ENCODE measurements around the gene XPA.

The XPA gene

DNA sequence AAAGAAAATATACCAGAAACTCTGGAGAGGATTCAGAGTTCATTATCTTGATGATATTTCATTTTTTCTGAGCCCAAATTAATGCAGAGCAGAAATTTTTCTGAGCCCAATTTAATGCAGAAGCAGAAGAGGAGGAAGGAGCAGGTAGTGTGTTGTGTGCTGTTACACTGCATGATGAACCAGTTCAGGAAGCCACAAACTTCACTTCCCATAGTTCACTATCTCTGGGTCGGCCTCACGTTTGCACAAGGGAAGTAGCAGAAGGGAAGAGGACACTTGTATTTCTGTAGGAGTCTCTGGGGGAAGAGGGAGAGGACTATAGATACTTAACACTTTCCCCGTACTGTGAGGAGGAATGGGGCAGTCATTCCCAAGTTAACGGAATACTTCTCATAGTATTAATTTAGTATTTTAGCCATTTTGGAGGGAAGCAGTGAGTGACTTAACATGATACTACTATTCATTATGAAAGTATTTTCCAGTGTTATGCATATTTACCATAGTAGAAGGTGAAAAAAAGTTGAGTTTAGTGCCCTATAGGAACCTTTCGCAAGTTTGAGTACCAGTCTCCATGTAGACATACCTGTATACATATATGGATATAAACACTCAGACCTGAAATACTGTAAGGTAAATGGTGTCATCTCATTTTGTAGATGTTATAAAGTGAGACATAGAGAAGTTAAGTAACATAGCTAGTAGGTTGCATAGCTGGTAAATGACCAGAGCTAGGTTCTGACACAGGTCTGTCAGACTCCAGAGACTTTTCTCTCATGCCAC, 30.0 kb downstream of the XPA start:
- Histone ChIP-seq H3K4me3 (replicated peaks; ENCODE audit: low read depth, low read length) (no peak overlapping the region), H3K36me3 (ENCODE audit: control insufficient read depth, insufficient read depth, low read length) (peaks cover 18% of the 10 kb centered on the region), H3K27me3 (replicated peaks; ENCODE audit: control insufficient read depth, insufficient read depth, low read length) (no peaks in the 10 kb centered on the region)
- no peak for DNase-seq (ENCODE audit: extremely low read depth, insufficient read length)
- TF ChIP-seq, protein P1, sequence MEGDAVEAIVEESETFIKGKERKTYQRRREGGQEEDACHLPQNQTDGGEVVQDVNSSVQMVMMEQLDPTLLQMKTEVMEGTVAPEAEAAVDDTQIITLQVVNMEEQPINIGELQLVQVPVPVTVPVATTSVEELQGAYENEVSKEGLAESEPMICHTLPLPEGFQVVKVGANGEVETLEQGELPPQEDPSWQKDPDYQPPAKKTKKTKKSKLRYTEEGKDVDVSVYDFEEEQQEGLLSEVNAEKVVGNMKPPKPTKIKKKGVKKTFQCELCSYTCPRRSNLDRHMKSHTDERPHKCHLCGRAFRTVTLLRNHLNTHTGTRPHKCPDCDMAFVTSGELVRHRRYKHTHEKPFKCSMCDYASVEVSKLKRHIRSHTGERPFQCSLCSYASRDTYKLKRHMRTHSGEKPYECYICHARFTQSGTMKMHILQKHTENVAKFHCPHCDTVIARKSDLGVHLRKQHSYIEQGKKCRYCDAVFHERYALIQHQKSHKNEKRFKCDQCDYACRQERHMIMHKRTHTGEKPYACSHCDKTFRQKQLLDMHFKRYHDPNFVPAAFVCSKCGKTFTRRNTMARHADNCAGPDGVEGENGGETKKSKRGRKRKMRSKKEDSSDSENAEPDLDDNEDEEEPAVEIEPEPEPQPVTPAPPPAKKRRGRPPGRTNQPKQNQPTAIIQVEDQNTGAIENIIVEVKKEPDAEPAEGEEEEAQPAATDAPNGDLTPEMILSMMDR (IDR thresholded peaks at IDR 0.05; ENCODE audit: insufficient read depth, low read length, poor library complexity, severe bottlenecking): no peak

DNA sequence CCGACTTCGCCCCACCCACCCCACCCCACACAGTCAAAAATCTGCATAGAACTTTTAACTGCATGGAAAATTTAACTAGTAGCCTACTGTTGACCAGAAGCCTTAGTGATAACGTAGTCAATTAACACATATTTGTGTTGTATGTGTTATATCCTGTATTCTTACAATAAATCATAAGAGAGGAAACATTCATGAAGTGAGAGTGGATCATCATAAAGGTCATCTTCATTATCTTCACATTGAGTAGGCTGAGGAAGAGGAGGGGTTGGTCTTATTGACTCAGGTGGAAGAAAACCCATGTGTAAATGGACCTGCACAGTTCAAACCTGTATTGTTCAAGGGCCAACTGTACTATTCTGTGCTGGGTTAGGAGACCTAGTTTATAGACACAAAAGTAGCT, 31.4 kb downstream of the XPA start:
- Histone ChIP-seq H3K36me3 (ENCODE audit: control insufficient read depth, insufficient read depth, low read length) (peaks cover 15% of the 10 kb centered on the region), H3K27me3 (replicated peaks; ENCODE audit: control insufficient read depth, insufficient read depth, low read length) (no peaks in the 10 kb centered on the region), H3K4me3 (replicated peaks; ENCODE audit: low read depth, low read length) (no peak overlapping the region)
- DNase-seq (ENCODE audit: extremely low read depth, insufficient read length): no peak
- TF ChIP-seq, protein P1 (IDR thresholded peaks at IDR 0.05; ENCODE audit: insufficient read depth, low read length, poor library complexity, severe bottlenecking): no peak

DNA sequence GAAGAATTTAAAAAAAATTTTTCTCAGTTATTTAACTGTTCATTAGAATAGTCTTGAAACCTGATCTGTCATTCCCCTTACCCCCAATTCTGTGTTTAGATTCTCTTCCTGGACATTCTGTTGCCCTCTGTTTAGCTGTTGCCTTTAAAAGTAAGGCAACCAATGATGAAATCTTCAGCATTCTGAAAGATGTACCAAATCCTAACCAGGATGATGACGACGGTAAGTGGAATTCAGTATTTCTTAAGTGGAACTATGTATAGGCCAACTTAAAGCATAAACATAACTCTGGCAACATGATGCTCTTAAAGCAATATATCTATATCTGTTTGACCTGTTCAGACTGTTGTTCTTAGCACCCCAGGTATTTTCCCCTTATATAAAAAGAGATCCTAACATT, 36.3 kb downstream of the XPA start:
- DNase-seq (ENCODE audit: extremely low read depth, insufficient read length): no peak
- TF ChIP-seq, protein P1 (IDR thresholded peaks at IDR 0.05; ENCODE audit: insufficient read depth, low read length, poor library complexity, severe bottlenecking): no peak
- Histone ChIP-seq H3K36me3 (ENCODE audit: control insufficient read depth, insufficient read depth, low read length) (peaks cover 11% of the 10 kb centered on the region), H3K4me3 (replicated peaks; ENCODE audit: low read depth, low read length) (no peak overlapping the region), H3K27me3 (replicated peaks; ENCODE audit: control insufficient read depth, insufficient read depth, low read length) (no peaks in the 10 kb centered on the region)

DNA sequence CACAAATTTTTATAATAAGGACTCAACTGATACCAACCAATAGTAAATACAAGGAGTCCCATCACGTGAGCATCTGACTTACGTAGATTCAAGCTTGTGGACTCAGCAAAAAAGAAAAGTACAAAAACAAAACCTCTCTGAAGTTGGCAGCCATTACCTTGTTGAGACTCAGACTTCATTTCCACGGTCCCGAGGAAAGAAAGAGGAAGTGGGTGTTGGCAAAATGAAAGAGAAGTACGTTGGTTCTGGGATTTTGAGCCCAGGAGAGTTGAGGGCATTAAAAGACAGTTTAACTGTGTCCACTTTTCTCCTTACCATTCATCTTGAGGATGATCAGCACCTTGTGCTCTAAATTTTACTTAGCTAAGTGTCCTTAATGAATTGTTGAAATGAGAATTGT, 36.8 kb downstream of the XPA start:
- DNase-seq (ENCODE audit: extremely low read depth, insufficient read length): no peak
- Histone ChIP-seq H3K36me3 (ENCODE audit: control insufficient read depth, insufficient read depth, low read length) (peaks cover 11% of the 10 kb centered on the region), H3K27me3 (replicated peaks; ENCODE audit: control insufficient read depth, insufficient read depth, low read length) (no peaks in the 10 kb centered on the region), H3K4me3 (replicated peaks; ENCODE audit: low read depth, low read length) (no peak overlapping the region)
- TF ChIP-seq, protein P1 (IDR thresholded peaks at IDR 0.05; ENCODE audit: insufficient read depth, low read length, poor library complexity, severe bottlenecking): no peak

DNA sequence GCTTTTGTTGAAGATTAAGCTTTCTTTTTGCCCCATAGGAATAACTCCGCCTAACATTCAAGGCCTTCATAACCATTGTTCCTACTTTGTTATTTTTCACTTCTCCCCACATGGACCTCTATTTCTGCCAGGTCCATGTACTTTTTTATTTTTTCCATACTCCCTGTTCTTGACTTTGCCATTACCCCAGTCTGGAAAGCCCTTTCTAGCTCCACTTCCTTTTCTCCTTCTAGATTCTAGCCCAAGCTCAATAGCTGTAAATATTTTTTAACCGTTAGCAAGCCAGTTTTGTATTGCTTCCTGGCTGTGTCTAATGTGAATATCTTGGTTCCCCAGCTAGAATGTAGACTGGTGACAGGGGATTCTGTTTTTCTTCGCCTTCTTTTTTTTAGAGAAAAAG, 37.4 kb downstream of the XPA start:
- TF ChIP-seq, protein P1 (IDR thresholded peaks at IDR 0.05; ENCODE audit: insufficient read depth, low read length, poor library complexity, severe bottlenecking): no peak
- DNase-seq (ENCODE audit: extremely low read depth, insufficient read length): no peak
- Histone ChIP-seq H3K4me3 (replicated peaks; ENCODE audit: low read depth, low read length) (no peak overlapping the region), H3K36me3 (ENCODE audit: control insufficient read depth, insufficient read depth, low read length) (peaks cover 10% of the 10 kb centered on the region), H3K27me3 (replicated peaks; ENCODE audit: control insufficient read depth, insufficient read depth, low read length) (no peaks in the 10 kb centered on the region)

Measured in GM06990 (cell line).